ENCODE results near the gene EVI5.
"Not testable (repeated sequence)": the region's sequence is repeated elsewhere in the genome, so short reads cannot be mapped to it uniquely, and the experiment has no call there.

The EVI5 gene

DNA sequence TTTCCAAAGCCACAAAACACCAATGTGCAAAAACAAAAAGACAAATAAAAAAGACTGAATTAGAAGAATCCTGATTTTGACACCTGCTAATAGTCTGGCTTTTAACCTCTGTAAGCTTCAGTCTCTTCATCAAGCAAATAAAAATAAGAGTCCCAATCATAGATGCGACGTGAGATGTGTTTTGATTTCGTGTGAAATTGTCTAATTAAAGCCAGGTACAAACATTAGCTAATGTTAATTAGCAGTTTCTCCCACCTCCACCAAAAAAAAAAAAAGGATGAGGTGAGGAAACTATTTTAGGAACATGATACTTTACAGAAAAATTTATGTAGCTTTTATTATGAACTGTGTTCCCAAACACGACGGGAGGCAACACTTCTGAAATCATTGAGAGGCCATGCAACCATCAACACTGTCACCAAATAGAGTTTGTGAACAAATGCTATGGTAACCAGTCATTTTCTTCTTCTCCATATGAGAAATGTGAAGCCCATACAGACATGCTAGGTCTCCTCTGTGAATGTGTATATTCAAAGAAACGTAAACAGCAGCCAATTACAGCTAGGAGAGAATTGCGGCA lies 6.7 kb upstream of the EVI5 start:
- no peak for DNase-seq (ENCODE audit: low read depth)

DNA sequence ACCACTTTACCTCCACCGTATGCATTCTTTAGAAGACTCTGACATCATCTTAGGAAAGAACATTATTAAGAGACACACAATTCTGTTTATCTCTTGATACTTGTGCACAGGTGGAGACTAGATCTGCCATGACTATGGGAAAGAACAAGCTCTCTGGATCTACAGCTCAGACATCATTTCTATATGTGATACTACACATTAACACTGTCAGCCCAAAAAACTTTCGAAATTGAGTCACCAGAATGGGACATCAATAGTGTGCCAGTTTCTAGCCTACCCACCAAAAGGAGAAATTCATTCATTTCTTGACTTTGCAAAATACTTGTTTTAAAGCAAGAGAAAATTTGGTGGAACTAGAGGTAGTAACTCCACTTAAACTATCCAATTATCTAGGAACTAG lies 6.0 kb upstream of the EVI5 start:
- DNase-seq (ENCODE audit: low read depth) = no peak

DNA sequence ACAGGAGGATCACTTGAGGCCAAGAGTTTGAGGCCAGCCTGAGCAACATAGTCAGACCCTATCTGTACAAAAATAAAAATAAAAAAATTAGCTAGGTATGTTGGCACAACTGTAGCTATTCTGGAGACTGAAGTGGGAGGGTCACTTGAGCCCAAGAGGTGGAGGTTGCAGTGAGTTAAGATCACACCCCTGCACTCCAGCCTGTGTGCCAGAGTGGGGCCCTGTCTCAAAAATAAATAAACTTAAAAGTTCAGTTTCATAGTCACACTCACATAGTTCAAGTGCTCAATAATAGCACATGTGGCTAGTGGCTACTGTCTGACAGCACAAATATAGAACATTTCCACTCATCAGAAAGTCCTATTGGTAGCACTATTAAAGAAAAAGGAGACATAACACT lies 5.2 kb upstream of the EVI5 start:
- DNase-seq (ENCODE audit: low read depth) = no peak

DNA sequence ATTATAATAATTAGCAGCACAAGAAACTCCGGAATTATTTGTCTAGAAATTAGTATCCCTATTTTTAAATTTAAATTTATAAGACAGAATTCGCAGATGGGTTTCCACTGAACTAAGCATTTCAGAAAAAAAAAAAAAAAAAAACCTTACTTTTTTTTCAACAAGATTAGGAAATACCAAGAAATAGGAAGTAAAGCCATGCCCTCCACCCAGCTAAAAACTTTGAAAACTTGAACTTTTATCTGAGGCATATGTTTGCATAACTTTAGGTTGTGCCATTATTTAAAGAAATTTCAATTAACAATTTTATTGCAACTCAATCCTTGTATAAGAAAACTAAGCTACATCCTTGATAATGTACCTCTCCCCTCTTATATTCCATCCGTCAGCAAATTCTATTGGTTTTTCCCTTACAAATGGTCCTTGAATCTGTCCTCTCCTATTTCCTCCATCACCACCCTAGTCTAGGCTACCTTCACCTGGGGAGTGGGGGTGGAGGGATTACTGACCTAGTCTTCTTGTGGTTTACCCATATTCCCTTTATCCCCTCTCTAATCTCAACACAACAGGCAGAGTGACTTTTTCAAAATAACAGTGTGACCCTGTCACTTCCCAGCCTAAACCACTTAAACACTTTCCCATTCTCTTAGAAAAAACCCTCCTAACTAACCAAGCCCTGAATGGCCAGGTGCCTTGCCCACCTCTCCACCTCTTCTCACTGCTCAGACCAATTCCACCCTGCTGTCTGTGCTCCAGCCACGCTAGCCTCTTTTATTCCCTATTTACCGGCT lies 1.4 kb upstream of the EVI5 start:
- DNase-seq (ENCODE audit: low read depth) = no peak

DNA sequence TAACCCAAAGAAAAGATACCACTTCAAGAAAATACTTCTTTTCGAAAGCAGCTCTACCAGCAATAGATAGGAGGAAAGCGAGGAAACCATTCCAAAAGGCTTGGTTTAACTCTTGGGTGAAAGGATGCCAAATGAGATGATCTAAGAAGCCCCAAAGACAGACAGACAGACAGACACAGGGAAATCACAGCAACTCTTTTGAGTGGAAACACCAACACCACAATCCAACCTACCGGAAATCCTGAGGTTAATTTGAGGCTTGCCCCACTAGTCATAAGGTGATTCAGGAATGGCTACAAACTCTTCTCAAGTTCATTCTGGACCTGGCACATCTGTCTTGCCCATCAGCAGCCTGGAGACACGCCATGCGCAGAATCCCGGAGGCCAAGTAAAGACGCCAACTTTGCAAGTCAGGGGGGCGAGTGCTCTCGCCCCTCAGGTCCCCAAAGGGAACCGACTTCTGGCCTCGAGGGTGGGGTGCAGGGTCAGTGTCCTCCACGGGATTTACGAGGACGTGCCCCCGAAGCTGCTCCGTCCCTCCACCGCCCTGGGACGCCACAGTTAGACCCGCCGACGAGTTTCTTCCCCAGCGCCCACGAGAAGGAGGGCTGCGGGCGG lies 778 bp downstream of the EVI5 start:
- peak; percentile 1 for DNase-seq (ENCODE audit: low read depth)

DNA sequence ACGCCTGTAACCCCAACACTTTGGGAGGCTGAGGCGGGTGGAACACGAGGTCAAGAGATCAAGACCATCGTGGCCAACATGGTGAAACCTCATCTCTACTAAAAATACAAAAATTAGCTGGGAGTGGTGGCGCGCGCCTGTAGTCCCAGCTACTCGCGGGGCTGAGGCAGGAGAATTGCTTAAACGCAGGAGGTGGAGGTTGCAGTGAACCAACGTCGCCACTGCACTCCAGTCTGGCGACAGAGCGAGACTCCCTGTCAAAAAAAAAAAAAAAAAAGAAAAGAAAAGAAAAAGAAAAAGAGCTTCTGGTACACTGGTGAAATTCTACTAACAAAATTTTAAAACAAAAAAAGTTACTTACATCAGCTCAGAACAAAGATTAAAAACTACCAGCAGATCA lies 1.4 kb downstream of the EVI5 start:
- DNase-seq (ENCODE audit: low read depth) = not testable (repeated sequence)

DNA sequence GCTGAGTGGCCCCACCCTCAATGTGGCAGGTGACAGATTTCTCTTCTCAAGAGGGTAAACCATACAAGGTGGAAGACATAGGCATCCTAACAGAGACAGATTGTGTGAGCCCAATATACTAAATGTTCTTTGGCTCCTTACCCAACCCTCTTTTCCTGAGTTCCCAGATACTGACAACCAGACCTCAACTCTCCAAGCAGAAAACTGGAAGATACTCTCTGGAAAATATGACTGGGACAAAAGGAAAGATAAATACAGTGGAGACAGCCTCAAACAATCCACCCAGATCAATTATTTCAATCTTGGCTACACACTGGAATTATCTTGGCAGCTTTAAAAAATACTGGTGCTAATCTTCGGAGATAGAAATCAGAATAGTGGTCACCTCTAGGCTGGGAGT lies 6.5 kb downstream of the EVI5 start:
- DNase-seq (ENCODE audit: low read depth) = no peak

DNA sequence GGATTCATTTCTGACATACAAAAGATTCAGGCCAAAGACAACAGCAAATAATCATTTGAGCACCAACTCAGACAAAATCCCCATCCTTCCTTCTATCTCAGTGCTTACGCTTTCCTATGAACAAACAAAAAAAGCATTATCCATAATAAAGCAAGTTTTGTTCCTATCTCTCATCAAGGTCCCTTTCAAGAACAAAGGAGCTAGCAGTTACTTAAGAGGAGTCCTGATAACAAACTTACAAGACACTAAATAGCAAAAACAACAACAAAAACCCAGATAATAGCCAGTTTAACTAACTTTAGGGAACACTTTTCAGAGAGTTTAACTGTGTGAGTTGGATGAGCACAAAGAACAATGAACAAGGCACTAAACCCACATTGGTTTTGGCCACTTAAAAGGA lies 10.5 kb downstream of the EVI5 start:
- no peak for DNase-seq (ENCODE audit: low read depth)

DNA sequence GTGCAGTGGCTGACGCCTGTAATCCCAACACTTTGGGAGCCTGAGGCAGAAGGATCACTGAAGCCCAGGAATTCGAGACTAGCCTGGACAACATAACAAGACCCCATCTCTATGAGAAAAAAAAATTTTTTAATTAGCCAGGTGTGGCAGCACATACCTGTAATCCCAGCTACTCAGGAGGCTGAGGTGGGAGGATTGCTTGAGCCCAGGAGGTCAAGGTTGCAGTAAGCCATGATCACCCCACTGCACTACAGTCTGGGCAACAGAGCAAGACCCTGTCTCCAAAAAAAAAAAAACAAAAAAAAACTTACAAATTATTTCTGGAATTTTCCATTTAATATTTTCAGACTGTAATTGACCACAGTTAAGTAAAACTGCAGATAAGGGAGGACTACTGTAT lies 11.2 kb downstream of the EVI5 start:
- not testable (repeated sequence) for DNase-seq (ENCODE audit: low read depth)

DNA sequence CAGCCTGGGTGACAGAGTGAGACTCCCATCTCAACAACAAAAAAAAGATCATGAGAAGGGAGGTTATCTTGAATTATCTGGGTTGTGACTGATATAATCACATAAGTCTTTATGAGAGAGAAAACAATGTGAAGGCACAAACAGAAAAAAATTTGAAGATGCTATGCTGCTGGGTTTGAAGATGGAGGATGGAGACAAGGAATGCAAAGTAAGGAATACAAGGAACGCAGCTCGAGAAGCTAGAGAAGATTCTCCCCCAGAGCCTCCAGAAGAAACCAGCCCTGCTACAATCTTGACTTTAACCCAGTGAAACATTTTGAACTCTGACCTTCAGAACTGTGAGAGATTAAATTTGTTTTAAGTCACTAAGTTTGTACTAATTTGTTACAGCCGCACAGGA lies 15.1 kb downstream of the EVI5 start:
- DNase-seq (ENCODE audit: low read depth) = no peak

DNA sequence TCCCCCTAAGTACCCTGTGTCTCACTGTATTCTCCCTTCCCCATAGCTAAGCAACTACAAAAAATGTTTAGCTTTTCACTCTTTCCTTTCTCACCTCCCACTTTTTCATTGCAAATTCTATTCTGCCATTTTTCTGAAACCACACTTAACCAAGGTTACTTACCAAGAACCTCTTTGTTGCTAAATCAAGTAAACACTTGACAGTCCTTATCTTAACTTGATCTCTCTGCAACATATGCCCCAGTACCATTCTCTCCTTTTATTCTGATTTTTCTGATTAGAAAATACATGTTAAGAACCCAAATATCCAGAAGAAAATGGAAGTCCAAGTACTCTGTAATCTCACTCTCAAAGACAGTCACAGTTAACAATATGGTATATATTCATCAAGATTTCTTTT lies 16.0 kb downstream of the EVI5 start:
- DNase-seq (ENCODE audit: low read depth) = no peak

DNA sequence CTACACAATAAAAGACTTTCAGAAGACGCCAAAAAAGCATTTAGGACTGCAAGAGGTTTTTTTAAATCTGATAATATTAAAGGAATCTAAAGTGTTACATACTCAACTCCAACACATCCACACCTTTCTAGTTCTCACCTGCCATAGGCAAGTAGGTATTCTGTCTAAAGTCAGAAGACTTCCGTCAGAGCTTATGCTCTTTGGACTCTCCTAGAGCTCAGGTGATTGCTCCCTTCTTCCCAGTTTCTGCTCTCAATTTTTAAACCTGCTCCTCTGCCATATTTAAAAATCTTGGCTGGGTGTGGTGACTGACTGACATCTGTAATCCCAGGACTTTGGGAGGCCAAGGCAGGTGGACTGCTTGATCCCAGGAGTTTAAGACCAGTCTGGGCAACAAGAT lies 16.6 kb downstream of the EVI5 start:
- no peak for DNase-seq (ENCODE audit: low read depth)

DNA sequence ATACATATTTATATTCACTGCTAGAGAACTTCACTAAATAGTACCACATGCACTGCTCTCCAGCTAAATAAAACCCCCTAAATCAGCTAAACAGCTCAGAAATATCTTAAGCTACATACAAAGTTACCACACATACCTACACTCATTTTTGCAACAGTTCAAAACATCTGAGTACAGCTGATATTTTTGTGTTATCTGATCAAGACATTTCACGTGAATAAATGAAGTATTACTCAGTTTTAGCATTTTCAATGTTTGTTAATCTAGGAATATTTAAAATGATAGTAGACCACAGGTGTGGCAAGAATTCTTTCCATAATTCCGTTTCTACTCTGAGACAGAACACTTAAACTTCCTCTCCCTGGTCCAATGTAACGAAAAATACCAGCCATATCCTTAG lies 20.8 kb downstream of the EVI5 start:
- DNase-seq (ENCODE audit: low read depth) = no peak

DNA sequence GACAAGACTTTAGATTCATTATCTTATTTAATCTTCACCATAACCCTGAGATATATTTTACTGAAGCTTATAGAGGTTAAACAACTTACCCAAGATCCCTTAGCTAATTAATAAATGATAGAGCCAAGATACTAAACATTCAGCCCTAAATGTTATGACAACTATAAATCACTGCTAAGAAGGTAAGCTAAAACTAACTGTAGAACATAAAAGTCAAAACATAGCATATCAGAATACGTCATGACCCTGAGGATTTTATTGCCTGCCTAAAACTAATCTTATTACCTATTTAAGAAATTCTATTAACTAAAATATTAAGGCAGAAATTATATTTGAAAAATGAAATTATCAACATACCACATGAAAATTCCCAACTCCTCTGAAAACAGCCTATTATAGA lies 22.6 kb downstream of the EVI5 start:
- DNase-seq (ENCODE audit: low read depth) = no peak

DNA sequence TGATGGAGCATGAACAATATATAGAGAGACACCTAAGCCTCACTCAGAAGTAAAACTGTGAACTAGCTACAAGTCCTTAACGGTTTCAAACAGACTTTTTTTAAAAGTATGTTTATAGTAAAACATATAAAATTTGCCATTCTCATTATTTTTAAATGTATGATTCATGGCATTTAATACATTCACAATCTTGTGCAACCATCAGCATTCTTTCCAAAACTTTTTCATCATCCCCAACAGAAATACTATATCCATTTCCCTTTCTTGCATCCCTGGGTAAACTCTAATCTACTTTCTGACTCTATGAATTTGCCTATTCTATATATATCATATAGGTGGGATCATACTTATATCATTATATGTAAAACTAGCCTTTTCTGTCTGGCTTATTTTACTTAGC lies 25.5 kb downstream of the EVI5 start:
- no peak for DNase-seq (ENCODE audit: low read depth)

DNA sequence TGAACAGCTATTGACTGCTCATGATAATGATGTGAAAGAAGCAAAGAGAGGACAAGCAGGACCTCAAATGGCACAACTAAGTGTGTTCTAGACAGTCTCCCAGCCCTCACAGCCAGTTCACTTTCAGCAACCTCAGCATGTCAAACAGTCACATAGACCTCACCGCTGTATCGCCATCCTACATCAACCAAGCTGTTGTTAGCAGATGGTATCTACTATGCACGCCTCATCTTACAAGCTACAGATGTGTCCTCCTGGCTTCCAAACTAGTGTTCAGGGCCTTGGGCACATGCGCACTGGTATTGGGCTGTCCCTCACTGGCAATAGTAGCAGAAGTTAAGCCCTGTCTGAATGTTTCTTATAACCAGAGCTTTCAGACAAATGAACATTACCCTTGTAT lies 28.4 kb downstream of the EVI5 start:
- DNase-seq (ENCODE audit: low read depth) = no peak

DNA sequence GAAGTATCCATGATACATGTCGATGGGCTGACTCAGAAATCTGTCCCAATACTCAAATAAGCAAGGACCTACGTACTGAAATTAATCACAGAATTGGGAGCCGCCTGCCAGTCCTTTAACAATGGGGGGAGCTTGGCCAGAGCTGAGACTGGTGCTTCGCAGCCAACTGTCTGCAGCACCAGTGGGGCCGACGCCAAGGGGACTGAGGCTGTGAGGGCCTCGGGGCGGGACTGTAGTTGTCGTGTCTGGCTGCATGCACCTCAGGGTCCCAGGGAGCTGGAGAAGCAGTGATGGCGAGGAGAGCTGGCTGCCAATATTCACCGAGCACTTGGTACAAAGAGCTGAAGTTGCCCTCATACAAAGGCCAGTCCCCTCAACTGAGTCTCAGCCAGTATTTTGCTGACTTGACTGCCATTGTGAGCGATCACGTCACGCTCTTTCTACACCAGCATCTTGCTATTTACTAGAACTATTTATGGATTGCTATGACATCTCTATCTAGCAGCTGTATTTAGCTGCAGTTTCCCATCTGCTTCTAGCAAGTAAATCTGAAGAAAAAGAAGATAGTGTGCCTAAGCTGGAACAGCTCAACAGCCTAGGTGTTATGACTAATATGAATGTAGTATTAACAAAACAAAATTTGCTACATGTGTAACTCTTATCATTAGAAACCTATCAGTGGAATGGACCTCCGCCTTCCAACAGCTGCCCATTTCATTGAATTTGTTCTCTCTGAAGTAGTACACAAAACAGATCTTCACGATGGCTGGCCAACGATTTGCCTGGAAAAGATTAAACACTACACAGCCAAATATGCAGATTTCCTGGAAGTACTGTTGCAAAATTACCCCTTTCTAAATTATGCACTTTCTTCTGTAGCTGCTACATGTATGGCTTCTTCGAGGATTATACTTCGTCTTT lies 29.1 kb downstream of the EVI5 start:
- no peak for DNase-seq (ENCODE audit: low read depth)

DNA sequence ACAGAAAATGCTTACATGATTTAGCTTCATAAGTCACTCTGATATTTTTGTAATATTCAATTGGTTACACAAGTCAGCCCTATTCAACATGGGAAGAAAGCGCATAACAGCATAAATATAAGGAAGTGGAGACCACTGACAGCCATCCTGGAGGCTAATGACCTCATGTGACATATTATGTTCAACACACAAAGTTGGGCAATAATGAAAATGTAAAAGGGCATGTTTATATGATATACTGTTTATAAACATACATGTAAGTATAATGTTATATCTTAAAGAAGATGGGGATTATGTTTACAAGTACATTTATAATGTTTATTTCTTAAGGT lies 30.2 kb downstream of the EVI5 start:
- no peak for DNase-seq (ENCODE audit: low read depth)

DNA sequence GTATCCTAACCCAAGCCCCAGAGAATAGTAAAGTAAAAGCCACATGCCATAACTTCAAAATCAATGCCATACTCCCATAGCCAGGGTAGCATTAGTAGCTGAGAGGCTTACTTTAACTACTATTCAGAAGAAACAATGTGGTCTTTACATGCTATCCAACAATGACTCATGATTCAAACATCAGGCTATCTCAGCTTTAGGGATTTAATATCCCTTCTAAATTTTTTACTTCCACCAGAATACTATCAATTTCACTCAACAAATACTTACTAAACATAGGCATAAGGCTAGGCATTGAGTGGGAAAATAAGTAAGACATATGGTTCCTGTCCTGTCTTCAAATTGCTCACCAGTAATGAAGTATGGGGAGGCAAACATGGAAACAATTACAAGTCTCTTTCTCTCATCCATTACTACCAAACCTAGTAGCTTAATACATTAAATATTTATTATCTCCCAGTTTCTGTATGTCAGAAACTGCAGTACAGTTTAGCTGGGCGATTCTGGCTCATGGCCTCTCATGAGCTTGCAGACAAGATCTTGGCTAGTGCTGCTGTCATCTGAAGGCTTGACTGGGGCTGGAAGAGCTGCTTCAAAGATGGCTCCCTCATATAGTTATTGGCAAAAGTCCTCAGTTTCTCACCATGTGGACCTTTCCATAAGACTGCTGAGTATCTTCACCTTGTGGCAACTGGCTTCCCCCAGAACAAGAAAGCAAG lies 30.7 kb downstream of the EVI5 start:
- no peak for DNase-seq (ENCODE audit: low read depth)

DNA sequence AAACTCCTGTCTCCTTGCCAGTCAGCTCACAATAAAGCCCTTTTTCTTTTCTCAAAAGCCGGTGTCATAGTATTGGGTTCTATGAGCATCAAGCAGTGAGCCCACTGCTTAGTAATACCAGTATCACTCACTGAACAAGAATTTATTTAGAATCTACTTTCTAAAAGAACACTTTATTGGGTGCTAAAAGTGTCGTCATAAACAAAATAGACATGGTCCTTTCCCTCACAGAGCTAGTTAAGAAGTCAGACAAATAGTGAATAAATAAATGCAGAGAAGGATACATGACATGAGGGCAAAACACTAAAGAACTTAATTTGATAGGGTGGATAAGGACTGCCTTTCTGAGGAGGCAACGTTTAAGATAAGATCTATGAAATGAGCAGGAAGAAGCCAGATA lies 32.2 kb downstream of the EVI5 start:
- no peak for DNase-seq (ENCODE audit: low read depth)

DNA sequence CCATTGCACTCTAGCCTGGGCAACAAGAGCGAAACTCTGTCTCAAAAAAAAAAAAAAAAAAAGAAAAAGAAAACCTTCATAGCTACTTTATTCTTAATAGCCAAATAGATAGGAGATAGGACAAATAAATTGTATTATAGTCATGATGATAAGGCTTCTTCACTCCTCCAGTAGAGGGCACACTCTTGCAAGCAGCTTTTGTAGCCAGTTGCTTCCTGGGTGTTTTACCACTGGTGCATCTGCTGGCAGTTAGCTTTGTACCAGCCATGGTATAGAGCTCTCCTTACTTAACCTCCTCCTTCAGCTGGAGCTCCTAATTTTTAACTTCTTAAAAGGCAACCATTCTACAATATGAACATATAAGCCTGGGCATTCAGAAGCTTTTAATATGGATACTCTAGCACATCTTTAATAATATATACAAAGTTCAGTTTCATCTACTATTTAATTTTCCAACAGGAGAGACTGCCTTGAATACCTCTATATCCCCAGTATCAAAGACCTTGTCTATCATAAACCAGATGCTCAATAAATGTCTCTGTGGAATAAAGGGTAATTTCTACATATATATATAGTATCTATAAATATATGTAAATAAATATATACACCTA lies 35.8 kb downstream of the EVI5 start:
- no peak for DNase-seq (ENCODE audit: low read depth)

DNA sequence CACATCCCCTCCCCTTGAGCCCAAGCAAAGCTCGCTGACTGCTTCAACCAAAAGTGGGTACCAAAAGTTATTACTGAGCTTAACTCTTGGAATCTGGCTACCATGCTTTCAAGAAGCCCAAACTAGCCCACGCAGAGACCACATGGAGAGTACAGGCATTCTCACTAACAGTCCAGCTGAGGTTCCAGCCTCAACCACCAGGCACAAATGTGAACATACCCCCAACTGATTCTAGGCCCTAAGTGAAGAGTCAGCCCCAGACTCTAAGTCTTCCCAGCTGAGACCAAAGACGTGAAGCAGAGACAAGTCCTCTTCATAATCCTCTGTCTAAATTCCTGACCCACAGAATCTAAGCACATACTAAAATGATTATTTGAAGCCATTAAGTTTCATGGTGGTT lies 36.8 kb downstream of the EVI5 start:
- DNase-seq (ENCODE audit: low read depth) = no peak

Measured in stimulated activated CD8-positive, alpha-beta memory T cell treated with anti-CD3 and anti-CD28 coated beads, Interleukin-12 subunit alpha, Interleukin-12 subunit beta, amount 100 ng/mL, for 4 hours (primary cell).